Effector memory CD8-positive, alpha-beta T cell (primary cell): ENCODE data around the gene ZNF862.
A peak's percentile ranks its signal among the peaks of the same experiment; 100 is the strongest.

ENCODE experiments used
- ATAC-seq: fragments of 150-1000 bp; cut with Tn5 transposase; replicated peaks from 2 replicates; pipeline ENCODE4 v1.10.0; 2021; ENCODE audit warnings: mild to moderate bottlenecking, moderate library complexity
- DNase-seq, 3 experiments: peaks; one replicate each; pipeline ENCODE4 v3.0.0; 2021
- H3K27ac Mint-ChIP-seq, 2 donors: one replicate each; pipeline ENCODE4 v1.8.0; 2022; ENCODE audit warnings: mild to moderate bottlenecking in 2 of 2, mixed read lengths in 2 of 2, moderate library complexity in 2 of 2
- H3K27me3 Mint-ChIP-seq, 2 donors: one replicate each; pipeline ENCODE4 v1.8.0; 2022; ENCODE audit warnings: mixed read lengths in 2 of 2
- H3K36me3 Mint-ChIP-seq: one replicate; pipeline ENCODE4 v1.8.0; 2022; ENCODE audit warnings: mild to moderate bottlenecking, moderate library complexity, mixed read lengths; ENCODE audit not compliant: insufficient read depth
- H3K4me1 Mint-ChIP-seq, 2 donors: one replicate each; pipeline ENCODE4 v1.8.0; 2022; ENCODE audit warnings: low read depth in 2 of 2, mixed read lengths in 2 of 2
- H3K4me3 Mint-ChIP-seq, 2 donors: one replicate each; pipeline ENCODE4 v1.8.0; 2022; ENCODE audit warnings: mild to moderate bottlenecking in 2 of 2, mixed read lengths in 2 of 2, moderate library complexity in 2 of 2
- H3K9me3 Mint-ChIP-seq, 2 donors: one replicate each; pipeline ENCODE4 v1.8.0; 2022; ENCODE audit warnings: mixed read lengths in 2 of 2

ZNF862 gene

DNA sequence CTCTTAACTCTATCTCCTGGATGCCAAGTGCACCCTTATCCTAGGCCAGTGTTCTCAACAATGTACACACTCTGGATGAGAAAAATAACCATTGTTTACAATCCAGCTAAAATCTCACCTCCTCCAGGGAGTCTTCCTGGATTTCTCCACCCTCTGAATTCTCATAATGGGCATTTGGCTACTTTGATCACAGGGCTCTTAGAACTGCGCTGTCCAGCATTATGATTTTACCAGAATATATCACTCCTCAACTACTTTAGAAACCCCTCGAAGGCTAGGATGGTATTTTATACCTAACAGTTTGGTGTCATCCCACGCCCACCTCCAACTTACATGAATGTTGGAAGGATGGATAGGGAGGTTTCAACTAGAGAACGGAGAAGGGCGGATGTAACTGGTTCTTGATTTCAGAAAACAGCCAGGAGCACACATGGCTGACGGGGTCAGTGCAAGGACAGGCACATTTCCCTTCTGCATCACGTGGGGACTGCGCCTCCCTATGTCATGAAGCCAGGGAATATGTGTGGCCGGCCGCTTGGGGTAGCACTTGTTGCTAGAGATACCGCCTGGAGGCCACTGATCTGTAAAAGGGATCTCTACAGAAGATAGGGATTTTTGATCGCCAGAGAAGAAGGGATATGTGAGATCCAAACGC is 34.4 kb downstream of the ZNF862 start:
- Mint-ChIP-seq H3K36me3 (peaks cover 23% of the 10 kb centered on the region), H3K4me3 (peak overlapping the region; percentile 86 to 87), H3K27me3 (no peaks in the 10 kb centered on the region), H3K4me1 (peaks cover 55 to 66% of the 10 kb centered on the region in 2 donors), H3K9me3 (no peaks in the 10 kb centered on the region), H3K27ac (peak overlapping the region; percentile 71 to 72)
- DNase-seq (no peak), ATAC-seq (no peak)

GRCh38 chr7:149873074-149873969 is 35.1 kb downstream of the ZNF862 start, which contains the start of gene ATP6V0E2:
ATP6V0E2 (plus strand) TSS chr7:149873969; CDS start chr7:149874066, 97 bp downstream.
- no peaks in the 10 kb centered on the region for H3K9me3 Mint-ChIP-seq
- H3K4me3 Mint-ChIP-seq = peak within 1 kb of the TSS; percentile 86 to 87
- peak within 1 kb of the TSS; percentile 71 to 72 for H3K27ac Mint-ChIP-seq
- DNase-seq (peak; percentile 78 to 83 (median 82)), ATAC-seq (peak; percentile 69)
- H3K27me3 Mint-ChIP-seq = no peaks in the 10 kb centered on the region
- peaks cover 27% of the 10 kb centered on the region for H3K36me3 Mint-ChIP-seq
- peaks cover 52 to 63% of the 10 kb centered on the region in 2 donors for H3K4me1 Mint-ChIP-seq

- peaks cover 27% of the 10 kb centered on the region for H3K36me3 Mint-ChIP-seq
- DNase-seq = no peak
- H3K9me3 Mint-ChIP-seq = no peaks in the 10 kb centered on the region
- peak overlapping the region; percentile 28 to 71 for H3K27ac Mint-ChIP-seq
- no peaks in the 10 kb centered on the region for H3K27me3 Mint-ChIP-seq
- H3K4me1 Mint-ChIP-seq = peaks cover 45 to 55% of the 10 kb centered on the region in 2 donors
- peak overlapping the region; percentile 86 to 87 for H3K4me3 Mint-ChIP-seq
- ATAC-seq = peak; percentile 14
These were observed 35.9 kb downstream of the ZNF862 start for GRCh38 chr7:149873970-149874643.

DNA sequence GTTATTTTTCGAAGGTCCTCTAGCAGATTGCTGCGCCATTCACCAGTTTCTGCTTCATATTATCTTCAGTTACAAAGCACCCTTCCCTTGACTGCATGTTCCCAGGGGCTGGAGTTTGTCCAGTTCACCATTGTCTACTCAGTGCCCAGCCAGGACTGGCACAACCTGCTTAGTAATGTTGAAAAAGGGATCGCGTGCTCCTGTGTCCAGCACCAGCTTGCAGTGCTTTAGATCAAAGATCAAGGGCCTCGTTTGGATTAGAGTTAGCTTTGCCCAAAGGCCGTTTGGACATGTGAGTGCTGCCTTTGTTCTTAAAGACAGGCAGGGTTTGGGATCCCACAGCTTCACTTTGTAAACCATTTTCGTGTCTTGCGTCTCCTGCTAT is 36.5 kb downstream of the ZNF862 start:
- H3K27ac Mint-ChIP-seq = peak overlapping the region; percentile 17 to 71
- no peaks in the 10 kb centered on the region for H3K27me3 Mint-ChIP-seq
- H3K4me3 Mint-ChIP-seq = peak overlapping the region; percentile 86 to 87
- H3K4me1 Mint-ChIP-seq = peaks cover 40 to 50% of the 10 kb centered on the region in 2 donors
- H3K36me3 Mint-ChIP-seq = peaks cover 25% of the 10 kb centered on the region
- no peaks in the 10 kb centered on the region for H3K9me3 Mint-ChIP-seq
- ATAC-seq (no peak), DNase-seq (no peak)

GRCh38 chr7:149875396-149875795 is 37.2 kb downstream of the ZNF862 start:
- peak overlapping the region in 1 of 2 donors; percentile 17 for H3K27ac Mint-ChIP-seq

DNA sequence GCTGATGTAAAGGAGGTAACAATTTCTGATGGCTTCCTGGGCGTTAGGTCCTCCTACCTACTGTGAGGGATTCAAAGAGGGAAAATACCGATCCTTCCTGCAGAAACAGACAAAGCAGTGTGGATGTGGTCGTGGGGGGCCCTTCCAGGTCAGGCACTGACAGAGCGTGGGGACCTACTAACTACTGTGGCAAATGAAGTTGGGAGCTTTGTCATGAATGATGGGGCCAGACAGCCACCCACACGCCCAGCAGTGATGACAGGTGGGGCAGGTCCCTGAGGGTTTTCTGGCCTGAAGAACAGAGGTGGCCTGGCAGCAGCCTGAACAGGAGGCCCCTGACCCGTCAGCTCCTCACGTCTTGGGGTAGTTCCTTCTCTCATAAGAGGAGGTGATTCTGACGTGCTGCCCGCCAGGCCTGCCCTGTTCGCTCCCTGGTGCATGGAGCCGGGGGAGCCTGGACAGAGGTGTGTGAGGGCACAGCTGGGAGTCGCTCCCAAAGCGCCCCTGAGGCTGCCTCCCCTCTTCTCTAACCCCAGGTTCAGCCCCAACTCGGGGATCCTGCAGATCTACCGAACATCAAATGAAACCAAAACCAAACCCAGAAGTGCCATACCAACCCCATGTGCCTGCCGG is 39.8 kb downstream of the ZNF862 start:
- Mint-ChIP-seq H3K27ac (no peak overlapping the region), H3K4me3 (no peak overlapping the region), H3K36me3 (peaks cover 28% of the 10 kb centered on the region), H3K27me3 (no peaks in the 10 kb centered on the region), H3K4me1 (peaks cover 18 to 22% of the 10 kb centered on the region in 2 donors), H3K9me3 (no peaks in the 10 kb centered on the region)
- DNase-seq = no peak
- no peak for ATAC-seq

More at GRCh38 chr7:149875396-149875795, 37.2 kb downstream of the ZNF862 start:
- Mint-ChIP-seq H3K4me1 (peaks cover 33 to 42% of the 10 kb centered on the region in 2 donors), H3K27me3 (no peaks in the 10 kb centered on the region), H3K4me3 (peak overlapping the region; percentile 86 to 87), H3K36me3 (peaks cover 26% of the 10 kb centered on the region), H3K9me3 (no peaks in the 10 kb centered on the region)
- DNase-seq = no peak
- ATAC-seq = no peak

DNA sequence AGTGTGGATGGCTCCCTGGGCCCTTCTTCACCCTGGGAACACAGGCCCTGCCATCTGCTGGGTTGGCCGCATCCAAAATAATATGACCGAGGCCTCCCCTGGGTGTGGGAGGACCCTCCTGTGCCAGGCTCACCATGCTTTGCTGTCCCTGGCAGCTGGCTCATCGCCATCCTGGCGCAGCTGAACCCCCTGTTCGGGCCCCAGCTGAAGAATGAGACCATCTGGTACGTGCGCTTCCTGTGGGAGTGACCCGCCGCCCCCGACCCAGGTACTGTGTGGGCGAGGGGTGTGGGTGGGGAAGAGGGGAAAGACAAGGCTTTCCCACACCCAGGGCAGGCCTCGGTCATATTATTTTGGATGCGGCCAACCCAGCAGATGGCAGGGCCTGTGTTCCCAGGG is 40.3 kb downstream of the ZNF862 start:
- H3K27ac Mint-ChIP-seq = no peak overlapping the region
- no peak for DNase-seq
- H3K4me1 Mint-ChIP-seq = peaks cover 20 to 27% of the 10 kb centered on the region in 2 donors
- no peaks in the 10 kb centered on the region for H3K9me3 Mint-ChIP-seq
- ATAC-seq = no peak
- H3K4me3 Mint-ChIP-seq = no peak overlapping the region
- no peaks in the 10 kb centered on the region for H3K27me3 Mint-ChIP-seq
- H3K36me3 Mint-ChIP-seq = peaks cover 28% of the 10 kb centered on the region

- H3K4me1 Mint-ChIP-seq = peaks cover 22 to 27% of the 10 kb centered on the region in 2 donors
- no peak overlapping the region for H3K4me3 Mint-ChIP-seq
- H3K9me3 Mint-ChIP-seq = no peaks in the 10 kb centered on the region
- DNase-seq = no peak
- H3K36me3 Mint-ChIP-seq = peaks cover 28% of the 10 kb centered on the region
- no peak for ATAC-seq
- H3K27ac Mint-ChIP-seq = no peak overlapping the region
- no peaks in the 10 kb centered on the region for H3K27me3 Mint-ChIP-seq
These were observed 41.1 kb downstream of the ZNF862 start for GRCh38 chr7:149879271-149879743.

- H3K4me1 Mint-ChIP-seq = peaks cover 15 to 22% of the 10 kb centered on the region in 2 donors
- ATAC-seq = no peak
- peaks cover 28% of the 10 kb centered on the region for H3K36me3 Mint-ChIP-seq
- no peak overlapping the region for H3K27ac Mint-ChIP-seq
- no peak overlapping the region for H3K4me3 Mint-ChIP-seq
- no peaks in the 10 kb centered on the region for H3K9me3 Mint-ChIP-seq
- no peak for DNase-seq
- no peaks in the 10 kb centered on the region for H3K27me3 Mint-ChIP-seq
These were observed 41.8 kb downstream of the ZNF862 start for GRCh38 chr7:149879766-149880637.

DNA sequence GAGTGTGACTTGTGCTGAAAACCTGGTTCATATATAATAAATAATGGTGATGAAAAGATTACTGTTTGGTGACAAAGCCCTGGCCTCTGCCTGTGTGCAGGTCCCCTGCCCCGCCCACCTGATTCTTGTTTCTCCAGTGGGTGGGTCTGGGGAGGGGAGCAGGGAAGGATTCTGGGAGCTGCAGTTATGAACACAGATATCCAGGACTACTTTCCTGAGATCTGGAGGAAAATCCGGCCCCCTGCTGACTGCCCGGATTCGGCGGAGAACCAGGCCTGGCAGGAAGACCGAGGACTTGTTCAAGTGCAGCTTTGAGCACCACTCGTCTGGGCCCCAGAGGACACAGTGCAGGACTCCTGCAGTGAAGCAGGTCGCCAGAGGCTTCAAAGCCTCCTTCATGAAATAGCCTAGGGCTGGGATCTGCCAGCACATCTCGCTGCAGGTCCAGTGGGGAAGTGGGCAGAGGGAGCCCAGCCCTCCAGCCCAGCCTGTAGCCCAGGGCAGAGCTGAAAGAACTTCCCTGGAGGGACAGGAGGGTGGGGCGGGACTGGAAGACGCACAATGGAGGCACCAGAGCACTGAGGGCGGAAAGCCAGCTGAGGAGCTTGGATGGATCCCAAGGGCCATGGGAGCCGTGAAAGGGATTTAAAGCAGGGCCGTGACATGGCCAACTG is 42.6 kb downstream of the ZNF862 start:
- Mint-ChIP-seq H3K4me3 (no peak overlapping the region), H3K4me1 (peaks cover 7 to 14% of the 10 kb centered on the region in 2 donors), H3K36me3 (peaks cover 28% of the 10 kb centered on the region), H3K9me3 (no peaks in the 10 kb centered on the region), H3K27ac (peak overlapping the region in 1 of 2 donors; percentile 84), H3K27me3 (no peaks in the 10 kb centered on the region)
- DNase-seq (no peak), ATAC-seq (no peak)

DNA sequence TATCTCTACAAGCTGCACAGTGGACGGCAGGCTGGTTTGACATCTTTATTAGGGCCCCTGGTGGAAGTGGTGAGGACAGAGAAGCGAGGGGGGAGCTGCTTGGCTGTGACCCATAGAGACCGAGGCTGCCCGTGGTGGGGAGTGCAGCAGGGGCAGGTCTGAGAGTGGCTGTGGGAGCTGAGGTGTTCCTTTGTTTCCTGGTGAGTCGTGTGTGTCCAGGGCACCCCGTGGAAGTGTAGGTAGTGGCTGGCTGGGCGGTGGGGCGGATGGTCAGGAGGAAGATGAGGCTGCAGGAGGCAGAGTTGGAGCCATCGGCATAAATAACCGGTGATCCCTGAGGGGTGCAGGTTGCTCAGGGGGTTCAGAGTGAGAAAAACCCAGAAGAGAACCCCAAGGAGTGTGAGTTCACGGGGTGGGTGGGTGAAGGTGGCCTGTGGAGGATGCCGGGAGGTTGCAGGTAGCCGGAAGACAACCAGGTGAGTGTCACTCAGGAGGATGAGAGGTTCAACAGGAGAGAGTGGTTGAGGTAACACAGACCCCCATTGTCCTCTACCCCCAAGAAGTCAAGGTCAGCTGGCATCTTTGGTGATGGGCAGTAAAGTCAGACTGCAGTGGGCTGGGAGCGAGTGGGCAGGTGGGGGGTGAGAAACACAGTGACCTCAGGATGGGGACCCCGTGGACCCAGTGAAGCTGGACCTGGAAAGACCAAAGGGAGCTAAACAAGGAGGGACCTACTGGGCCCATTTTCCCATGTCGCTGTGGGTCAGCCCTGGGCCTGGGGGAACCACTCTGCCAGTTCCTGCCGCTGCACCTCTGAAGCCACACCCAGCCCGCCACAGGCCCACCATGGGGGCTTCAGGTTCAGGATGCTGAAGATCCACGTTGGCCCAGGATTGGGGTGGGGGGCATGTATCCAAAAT is 43.4 kb downstream of the ZNF862 start:
- Mint-ChIP-seq H3K4me1 (peaks cover 7 to 13% of the 10 kb centered on the region in 2 donors), H3K27ac (peak overlapping the region in 1 of 2 donors; percentile 84)
- no peak for ATAC-seq

More for the DNA sequence above, 43.4 kb downstream of the ZNF862 start:
- H3K4me3 Mint-ChIP-seq = no peak overlapping the region
- no peaks in the 10 kb centered on the region for H3K27me3 Mint-ChIP-seq
- no peaks in the 10 kb centered on the region for H3K9me3 Mint-ChIP-seq
- DNase-seq = no peak
- H3K36me3 Mint-ChIP-seq = peaks cover 25% of the 10 kb centered on the region
